ENCODE data around the gene DSCAML1. TPM values are rescaled to one million over a fixed set of nuclear protein-coding genes. Genes with fewer than 3 reads are reported as not detected.

Gene DSCAML1
- total RNA-seq, 1 donor = not detected

DNA sequence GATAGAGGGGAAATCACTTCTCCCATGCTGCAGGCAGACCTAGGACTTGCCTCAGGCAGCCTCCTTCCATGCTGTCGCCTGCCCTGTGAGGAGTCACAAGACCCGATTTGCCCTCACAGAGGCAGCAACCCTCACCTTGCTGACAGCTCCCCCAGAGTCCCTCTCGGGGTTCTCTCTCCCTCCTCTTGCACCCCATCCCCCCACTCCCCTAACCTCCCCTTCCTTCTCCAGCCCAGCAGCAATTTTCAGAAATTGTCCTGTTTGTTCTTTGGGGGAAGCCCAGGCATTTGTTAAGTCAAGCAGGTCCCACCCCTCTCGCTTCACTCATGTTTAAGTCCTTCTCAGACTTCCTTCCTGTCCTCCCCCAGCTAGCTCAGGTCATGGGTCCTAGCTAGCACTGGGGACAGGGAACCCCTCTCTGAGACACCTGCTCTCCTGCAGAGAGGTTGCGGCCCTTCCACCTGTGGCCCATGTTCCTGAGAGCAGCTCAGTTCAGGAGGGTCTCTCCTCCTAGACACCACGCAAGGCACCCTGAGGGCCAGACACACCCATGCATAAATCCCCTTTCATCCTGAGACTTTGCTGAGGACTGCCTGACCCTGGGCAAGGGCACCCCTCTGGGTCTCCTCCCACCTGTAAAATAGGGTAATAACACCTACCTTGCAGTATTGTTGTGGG lies 33.8 kb upstream of the DSCAML1 start:
- no peak for DNase-seq (ENCODE audit: low read depth)
- no peak overlapping the region for H3K4me3 ChIP-seq (ENCODE audit: low read depth, low read length)
- TF ChIP-seq, protein P1, sequence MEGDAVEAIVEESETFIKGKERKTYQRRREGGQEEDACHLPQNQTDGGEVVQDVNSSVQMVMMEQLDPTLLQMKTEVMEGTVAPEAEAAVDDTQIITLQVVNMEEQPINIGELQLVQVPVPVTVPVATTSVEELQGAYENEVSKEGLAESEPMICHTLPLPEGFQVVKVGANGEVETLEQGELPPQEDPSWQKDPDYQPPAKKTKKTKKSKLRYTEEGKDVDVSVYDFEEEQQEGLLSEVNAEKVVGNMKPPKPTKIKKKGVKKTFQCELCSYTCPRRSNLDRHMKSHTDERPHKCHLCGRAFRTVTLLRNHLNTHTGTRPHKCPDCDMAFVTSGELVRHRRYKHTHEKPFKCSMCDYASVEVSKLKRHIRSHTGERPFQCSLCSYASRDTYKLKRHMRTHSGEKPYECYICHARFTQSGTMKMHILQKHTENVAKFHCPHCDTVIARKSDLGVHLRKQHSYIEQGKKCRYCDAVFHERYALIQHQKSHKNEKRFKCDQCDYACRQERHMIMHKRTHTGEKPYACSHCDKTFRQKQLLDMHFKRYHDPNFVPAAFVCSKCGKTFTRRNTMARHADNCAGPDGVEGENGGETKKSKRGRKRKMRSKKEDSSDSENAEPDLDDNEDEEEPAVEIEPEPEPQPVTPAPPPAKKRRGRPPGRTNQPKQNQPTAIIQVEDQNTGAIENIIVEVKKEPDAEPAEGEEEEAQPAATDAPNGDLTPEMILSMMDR (IDR thresholded peaks at IDR 0.05; ENCODE audit: insufficient read depth, low read depth, low read length) = no peak

GRCh38 chr11:117830072-117830471 lies 33.1 kb upstream of the DSCAML1 start:
- DNase-seq (ENCODE audit: low read depth) = no peak
- no peak overlapping the region for H3K4me3 ChIP-seq (ENCODE audit: low read depth, low read length)
- TF ChIP-seq, protein P1 (IDR thresholded peaks at IDR 0.05; ENCODE audit: insufficient read depth, low read depth, low read length) = no peak

DNA sequence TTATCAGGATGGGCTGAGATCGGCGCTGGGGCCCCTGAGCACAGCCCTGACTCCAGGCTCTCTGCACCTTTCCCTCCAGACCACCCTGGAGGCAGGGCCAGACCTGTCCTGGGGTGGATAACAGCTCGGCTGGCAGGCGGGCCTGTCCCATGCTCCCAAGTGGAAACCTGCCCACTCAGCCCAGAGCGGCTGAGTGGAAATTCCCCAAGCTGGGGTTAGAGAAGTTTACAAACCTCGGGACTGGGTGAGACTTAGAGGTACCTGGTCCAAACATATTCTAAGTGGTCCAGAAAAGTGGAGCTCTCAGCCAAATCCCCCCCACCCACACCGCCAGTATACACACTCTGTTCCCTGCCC lies 32.3 kb upstream of the DSCAML1 start:
- DNase-seq (ENCODE audit: low read depth) = no peak
- no peak overlapping the region for H3K4me3 ChIP-seq (ENCODE audit: low read depth, low read length)

DNA sequence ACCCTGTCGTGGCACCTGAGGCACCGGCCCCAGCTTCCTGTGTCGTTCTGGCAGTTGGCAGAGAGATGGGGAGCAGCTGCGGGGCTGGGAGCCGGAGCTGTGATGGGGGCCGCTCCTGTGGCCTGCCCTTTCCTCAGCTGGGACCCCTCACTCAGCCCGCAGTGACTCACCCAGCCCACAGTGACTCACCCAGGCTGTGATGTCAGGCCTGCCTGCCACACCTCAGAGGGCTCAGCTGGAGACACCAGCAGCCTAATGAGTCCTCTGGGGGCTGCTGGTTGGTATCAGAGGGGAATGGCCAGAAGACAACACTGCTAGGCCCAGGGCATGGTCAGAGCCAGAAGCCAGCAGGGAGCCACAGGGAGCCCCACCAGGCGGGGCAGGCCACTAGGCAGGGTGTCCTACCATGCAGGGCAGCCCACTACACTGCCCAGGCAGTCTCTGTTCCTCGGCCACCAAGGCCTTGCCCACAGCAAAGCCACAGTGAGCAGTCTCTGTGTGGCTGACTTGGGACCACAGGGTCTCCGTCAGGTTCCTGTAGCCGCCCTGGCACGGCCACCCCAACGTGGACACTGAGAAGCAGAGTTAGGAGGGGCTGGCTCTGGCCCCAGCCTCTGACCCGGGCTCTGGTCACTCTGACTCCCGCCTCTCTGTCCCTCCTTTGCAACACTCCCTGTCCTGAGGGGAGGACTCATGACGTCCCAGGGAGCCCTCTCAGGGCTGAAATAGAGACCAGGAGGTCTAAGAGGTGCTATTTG lies 31.8 kb upstream of the DSCAML1 start:
- TF ChIP-seq, protein P1 (IDR thresholded peaks at IDR 0.05; ENCODE audit: insufficient read depth, low read depth, low read length) = no peak
- DNase-seq (ENCODE audit: low read depth) = peak; percentile 77
- no peak overlapping the region for H3K4me3 ChIP-seq (ENCODE audit: low read depth, low read length)

More for the DNA sequence above, 32.3 kb upstream of the DSCAML1 start:
- TF ChIP-seq, protein P1 (IDR thresholded peaks at IDR 0.05; ENCODE audit: insufficient read depth, low read depth, low read length) = no peak

GRCh38 chr11:117827521-117828511 lies 30.8 kb upstream of the DSCAML1 start:
- TF ChIP-seq, protein P1 (IDR thresholded peaks at IDR 0.05; ENCODE audit: insufficient read depth, low read depth, low read length) = no peak
- no peak for DNase-seq (ENCODE audit: low read depth)
- H3K4me3 ChIP-seq (ENCODE audit: low read depth, low read length) = no peak overlapping the region

DNA sequence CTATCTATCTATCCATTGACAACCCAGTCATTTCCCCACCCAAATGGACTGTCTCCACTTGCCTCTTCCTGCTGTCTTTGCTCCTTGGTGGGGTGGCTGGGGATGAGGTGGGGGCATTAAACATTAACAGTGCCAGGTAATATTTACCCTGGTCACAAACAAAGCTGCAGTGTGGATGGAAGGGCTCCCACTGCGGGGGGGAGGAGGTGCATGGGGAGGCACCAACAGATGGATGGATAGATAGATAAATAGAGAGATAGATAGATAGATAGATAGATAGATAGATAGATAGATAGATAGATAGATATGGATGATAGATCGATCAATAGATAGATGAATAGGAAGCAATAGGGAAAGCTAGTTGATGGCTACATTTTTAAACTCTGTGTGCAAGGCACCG lies 29.8 kb upstream of the DSCAML1 start:
- no peak overlapping the region for H3K4me3 ChIP-seq (ENCODE audit: low read depth, low read length)
- TF ChIP-seq, protein P1 (IDR thresholded peaks at IDR 0.05; ENCODE audit: insufficient read depth, low read depth, low read length) = no peak
- DNase-seq (ENCODE audit: low read depth) = no peak
